ENCODE data around the gene EID1. TPM values are rescaled to one million over a fixed set of nuclear protein-coding genes. Genes with fewer than 3 reads are reported as not detected.

Gene EID1
- total and polyA plus RNA-seq, 9 of the 15 experiments (the other 6 are each of a cell fraction or from before 2014, with no cell fraction given), result 46.5 to 211 (median 143) TPM

GRCh38 chr15:48904758-48905157 is 26.8 kb downstream of the EID1 start (continued):
- no peak for TF ChIP-seq MNT (conservative IDR thresholded peaks at IDR 0.05)
- TF ChIP-seq NFIC (IDR thresholded peaks at IDR 0.05), result peak; percentile 52; the same call in 1 of the 2 replicates
- no peak for TF ChIP-seq ZNF766 (CRISPR knock-in tag; conservative IDR thresholded peaks at IDR 0.05)
- TF ChIP-seq GTF2E2 (tag; IDR thresholded peaks at IDR 0.05), result no peak
- no peak for TF ChIP-seq CHD7 (IDR thresholded peaks at IDR 0.05; ENCODE audit: low read depth, low read length)
